Putamen (tissue), 1 donor: ENCODE measurements around the gene FLVCR1.

Source experiments
- DNase-seq: peaks from one replicate; pipeline ENCODE4 v3.0.0-alpha.2; 2016; ENCODE audit warnings: low spot score

FLVCR1 gene

DNA sequence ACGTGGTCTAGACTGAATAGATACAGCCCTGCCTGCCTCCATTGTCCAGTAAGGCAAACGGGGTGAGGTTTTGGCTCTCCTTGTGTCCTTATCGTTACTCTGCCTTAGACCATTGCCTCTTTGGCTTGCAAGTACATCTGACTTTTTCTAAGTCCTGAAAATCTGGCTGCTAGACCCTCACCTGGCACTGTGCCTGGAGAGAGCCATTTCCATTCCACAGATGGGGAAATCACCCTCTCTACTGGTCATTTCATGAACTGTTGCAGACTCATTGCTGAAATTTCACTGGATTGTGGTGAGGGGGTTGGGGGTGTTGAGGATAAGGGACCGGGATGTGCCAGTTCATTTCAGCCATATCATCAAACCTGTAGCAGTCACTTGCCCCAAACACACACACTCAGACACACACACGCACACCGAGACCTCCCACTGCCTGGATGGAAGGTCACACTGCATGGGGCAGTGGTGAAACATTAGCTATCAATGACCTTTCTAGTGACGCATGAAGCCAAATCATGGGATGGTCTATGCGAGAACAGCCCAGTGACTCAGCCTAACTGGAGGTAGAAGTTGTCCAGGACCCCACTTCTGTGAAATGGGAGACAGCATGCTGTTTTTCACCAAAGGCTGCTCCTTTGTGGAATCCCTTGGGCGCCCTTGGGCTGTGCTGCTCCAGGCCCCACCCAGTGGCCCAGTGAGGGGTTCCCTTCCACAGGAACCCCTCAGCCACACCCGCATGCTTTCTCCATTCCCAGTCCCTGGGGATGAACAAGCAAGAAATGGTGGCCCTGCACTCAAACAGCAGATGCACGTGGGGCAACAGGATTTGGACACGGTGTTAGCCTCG is 57.4 kb downstream of the FLVCR1 start:
- DNase-seq: no peak

DNA sequence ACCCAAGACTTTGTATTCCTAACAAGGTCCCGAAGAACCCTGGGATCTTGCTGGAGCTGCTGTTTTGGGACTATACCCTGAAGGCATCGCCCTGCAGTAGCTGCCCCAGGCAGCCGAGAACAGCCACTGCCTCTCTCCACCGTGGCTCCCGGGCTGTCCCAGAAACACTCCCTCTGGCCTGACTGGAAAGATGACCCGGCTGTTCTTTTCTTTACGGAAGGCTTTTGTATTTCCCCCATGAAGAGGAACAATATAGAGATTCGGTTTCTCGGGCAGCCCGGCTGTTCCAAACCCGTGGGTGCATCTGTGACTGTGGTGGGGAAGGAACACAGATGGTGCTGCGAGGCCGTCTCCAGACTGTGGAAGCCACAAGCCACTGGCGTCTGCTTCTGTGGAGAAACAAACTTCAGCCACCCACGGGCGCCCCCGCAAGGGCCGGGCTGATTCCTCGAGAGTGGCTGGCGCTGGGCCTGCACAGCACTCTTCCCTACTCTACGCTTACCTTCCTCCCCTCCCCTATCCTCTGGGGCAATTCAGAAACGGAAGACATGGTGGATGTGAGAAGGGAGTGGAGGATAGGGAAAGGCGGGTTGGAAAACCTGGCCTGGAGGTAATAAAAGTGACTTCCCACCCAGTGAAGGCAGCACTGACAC is 58.5 kb downstream of the FLVCR1 start:
- no peak for DNase-seq

DNA sequence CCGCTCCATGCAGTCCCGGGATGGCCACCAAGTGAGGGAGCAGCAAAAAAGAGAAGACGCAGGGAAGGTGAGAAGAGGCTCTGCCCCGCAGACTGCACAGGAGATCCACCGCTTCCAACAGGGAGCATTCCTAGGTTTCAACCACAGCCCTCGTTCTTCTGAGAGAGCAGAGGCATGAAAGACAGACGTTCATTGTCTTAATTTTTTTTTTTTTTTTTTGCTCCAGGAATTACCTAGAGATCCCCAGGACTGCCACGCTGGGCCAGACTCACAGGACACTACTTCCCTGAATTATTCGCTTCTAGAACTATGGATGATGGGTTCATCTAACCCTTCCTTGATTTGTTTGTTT is 59.0 kb downstream of the FLVCR1 start:
- DNase-seq: no peak

DNA sequence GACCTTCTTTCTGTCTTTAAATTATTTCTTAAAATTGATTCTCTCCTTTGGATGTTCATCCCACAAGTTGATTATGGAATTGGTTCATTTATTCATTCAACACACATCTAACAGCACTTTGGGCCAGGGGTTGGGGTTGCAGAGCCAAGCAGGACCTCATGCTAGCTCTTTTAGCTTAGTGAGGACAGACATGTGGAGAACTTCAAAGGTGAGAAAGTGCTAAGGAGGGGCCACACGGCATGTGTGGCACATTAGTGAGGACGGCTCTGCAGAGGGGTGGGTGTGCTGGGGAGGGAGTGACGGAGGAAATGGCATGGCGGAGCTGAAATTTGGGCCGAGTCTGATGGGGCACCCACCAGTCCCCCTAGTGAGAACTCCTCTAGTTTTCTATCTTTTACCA is 59.8 kb downstream of the FLVCR1 start:
- no peak for DNase-seq

DNA sequence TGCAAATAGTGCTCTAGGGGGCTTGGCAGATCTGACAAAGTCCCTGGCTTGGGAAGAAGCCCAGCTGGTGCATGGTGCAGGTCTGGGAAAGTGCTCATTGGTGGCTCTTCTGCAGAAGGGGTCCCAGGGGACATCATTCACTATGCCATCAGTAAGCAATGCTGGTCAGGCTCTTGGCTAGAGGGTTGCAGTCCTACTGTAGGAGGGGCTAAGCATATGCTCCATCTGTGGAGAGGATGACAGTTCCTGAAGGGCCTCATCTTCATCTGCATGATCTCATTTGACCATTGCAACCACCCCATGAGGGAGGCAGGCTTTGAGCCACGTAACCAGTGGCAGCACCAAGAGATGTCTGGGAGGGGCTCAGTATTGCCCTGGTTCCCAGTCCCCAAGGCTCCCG is 60.7 kb downstream of the FLVCR1 start:
- DNase-seq: no peak

DNA sequence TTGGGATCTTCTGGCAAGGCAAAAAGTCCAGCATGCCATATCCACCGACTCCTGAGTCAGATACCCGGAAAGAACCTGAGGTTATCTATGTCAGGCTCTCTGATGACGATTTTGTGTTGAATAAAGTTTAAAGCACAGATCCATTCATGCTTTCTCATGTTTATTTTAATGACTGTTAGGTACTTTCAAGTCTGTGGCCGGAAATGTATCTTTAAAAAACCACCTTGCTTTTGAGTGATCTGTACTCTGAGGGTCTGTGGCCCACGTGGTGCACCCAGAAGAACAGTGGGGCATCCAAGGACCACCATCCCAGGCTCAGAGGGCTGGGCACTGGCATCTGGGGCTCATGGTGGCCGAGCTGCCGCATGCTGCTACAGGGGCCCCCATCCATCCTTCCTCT is 62.2 kb downstream of the FLVCR1 start:
- DNase-seq: no peak

DNA sequence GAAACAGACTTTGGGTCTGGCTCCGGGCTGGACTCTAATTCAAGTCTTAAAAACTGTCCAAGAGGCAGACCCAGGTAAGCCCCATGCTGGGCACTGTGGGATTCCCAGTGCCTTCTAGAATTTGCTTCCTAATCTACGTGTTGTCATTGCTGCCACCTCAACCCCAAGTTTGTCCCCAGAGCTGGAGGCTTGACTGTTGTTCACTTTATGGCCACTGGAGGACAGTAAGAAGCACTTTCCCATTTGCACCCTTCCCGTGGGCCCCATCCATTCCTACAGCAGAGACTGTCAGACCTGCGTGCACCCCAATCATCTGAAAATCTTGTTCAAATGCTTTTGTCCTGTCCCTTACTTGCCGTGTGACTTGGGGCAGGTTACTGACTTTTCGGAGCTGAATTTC is 62.8 kb downstream of the FLVCR1 start:
- DNase-seq: no peak

DNA sequence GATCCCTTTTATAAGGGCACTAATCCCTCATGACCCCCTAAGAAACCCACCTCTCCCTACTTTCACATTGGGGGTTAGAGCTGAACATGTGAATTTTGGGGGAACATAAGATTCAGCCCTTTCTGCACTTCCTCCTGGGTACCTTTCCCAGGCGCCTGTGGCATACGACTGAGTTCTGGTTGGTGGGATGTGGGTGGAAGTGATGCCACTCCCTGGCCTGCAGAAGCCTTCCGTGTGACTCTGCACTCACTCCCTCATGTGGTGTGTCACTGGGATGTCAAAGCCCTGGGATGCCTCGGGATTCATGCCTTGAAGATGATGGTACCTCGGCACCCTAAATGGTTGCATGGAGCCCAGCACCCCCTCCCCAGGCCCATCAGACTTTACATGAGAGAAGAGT is 63.9 kb downstream of the FLVCR1 start:
- DNase-seq: no peak

DNA sequence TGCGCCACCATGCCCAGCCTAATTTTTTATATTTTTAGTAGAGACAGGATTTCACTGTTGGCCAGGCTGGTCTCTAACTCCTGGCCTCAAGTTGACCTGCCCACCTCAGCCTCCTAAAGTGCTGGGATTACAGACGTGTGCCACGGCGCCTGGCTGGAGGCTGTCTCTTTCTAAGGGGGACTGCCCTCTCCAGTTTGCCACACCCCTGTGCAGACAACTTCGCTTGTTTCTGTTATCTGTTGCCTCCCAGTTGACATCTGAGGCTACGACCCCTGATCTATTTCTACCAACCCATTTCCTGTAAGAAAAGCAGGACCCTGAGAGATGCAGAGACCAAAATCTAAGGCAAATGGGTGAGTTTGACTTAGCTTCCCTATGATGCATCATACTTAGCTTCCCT is 68.3 kb downstream of the FLVCR1 start:
- DNase-seq: no peak

DNA sequence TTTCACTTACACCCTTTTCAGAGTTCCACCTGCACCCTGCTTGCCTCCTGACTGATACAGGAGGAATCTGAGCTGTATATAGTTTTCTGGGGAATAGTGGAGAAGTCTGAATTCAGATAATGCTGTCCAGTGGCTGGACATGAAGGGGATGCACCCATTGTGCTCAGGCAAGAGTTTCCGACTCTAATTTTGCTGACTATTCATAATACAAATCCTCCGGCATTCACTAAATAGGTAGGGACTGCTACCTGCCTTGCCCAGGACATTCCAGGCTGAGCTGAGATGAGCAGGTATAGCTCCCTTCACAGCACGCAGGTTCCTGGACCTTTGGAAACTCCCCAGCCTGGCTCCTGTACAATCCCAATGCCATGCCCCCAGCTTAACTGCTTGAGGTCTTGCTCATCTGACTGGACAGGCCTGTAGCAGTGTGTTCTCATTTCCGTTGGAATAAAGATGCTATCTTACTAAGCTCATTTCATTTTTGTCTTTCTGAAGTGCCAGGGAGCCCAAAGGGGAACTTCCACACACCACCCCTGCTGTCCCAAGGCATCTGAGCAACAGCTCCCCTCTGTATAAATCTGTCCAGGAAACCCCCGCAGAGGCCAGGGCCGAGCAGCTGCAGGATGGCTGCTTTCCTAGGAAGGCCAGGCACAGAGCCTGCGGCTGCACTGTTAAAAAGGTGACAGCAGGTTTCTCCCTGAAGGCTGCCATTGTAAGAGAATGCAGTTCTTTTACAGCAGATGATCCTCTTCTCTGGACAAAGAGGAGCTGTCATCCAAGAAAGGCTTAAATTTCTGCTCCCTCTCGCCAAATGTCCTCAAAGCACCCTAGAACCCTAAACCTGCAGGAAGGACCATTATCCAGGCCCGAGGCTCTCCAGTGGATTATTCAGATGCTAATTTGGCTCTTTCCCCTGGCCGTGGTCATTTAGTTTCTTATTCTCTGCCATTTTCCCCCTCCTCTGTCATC is 70.5 kb downstream of the FLVCR1 start:
- DNase-seq: no peak

DNA sequence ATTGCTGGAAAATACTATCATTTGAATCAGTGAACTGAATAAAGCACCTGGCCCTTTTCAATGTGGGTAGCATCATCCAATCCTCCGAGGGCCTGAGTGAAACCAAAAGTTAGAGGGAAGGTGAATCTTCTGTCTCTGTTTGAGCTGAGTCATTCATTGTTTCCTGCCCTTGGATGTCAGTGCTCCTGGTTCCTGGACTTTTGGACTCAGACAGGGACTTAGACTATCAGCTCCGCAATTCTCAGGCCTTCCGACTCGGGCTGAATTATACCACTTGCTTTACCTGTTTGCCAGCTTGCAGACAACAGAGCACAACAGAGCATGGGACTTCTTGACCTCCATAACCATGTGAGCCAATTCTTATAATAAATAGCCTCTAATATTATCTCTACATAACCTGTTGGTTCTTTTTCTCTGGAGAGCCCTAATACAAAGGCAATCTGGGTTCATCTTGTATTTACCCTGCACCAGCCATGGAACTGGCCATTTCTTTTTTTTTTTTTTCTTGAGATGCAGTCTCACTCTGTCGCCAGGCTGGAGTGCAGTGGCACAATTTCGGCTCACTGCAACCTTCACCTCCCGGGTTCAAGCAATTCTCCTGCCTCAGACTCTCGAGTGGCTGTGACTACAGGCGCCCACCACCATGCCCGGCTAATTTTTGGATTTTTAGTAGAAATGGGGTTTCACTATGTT is 73.1 kb downstream of the FLVCR1 start:
- DNase-seq: no peak

DNA sequence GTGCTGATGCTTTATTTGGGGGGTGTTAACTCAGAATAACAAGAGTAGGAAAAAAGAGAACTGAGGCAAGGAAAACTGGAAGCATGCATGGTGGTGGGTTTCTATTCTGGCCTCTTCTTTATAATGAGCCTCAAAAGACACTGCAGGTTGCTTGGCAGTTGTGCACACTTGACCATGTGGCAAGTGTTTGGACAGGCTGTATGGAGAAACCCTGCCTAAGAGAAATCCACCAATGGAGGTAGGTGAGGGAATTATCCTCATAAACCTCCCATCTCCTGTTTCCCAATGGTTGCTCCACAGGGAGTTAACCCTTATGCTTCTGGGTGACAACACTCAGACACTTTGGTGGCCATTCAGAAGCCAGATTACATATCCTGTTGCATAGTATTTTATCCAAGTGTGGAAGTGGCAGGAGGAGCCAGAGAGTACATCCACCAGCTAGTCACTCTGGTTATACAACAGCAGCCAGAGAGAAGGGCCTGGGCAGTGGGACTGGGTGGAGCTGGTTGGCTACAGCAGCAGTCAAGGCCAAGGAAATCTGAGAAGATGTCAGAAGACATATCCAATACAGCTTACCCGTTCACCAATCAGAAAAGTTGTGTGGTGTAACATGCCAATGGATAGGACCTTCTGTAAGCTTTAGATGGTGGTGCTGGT is 75.9 kb downstream of the FLVCR1 start:
- no peak for DNase-seq

DNA sequence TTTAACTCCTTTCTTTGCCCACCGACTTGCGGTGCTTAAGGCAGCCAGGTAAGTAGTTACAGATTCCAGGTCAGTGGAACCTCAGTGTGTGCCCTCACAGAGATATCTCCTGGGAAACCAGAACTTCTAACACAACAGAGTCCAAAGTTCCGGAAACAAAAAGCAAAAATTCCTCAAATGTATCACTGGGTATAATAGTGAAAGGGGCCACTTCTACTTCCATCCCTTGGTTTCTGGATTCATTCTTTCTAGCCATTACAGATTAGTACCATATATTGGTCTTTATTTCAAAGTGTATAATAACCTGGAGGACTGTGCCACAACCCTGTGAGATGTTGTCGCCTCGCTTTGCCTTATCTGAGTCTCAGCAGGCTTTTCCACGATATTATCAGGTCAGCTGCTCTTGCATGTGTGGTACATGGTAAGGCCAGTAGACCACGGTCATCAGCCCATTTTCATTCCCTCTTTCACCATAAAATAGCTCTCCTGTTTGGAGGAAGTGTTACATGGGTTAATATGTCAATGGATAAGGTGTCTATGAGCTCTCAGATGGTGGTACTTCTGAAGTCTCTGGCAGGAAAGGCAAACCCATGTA is 77.4 kb downstream of the FLVCR1 start:
- no peak for DNase-seq

DNA sequence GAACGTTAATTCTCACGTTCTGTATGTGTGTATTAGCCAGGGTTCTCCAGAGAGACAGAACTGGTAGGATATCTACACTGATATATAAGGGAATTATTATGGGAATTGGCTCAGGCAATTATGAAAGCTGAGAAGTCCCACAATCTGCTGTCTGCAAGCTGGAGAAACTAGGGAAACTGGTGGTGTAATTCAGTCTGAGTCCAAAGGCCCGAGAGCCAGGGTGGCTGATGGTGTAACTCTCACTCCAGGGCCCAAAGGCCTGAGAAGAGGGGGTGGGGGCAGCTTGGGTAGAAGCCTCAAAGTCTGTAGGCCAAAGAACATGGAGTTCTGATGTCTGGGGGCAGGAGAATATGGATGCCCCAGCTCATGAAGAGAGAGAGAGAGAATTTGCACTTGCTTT is 79.0 kb downstream of the FLVCR1 start:
- DNase-seq: no peak

DNA sequence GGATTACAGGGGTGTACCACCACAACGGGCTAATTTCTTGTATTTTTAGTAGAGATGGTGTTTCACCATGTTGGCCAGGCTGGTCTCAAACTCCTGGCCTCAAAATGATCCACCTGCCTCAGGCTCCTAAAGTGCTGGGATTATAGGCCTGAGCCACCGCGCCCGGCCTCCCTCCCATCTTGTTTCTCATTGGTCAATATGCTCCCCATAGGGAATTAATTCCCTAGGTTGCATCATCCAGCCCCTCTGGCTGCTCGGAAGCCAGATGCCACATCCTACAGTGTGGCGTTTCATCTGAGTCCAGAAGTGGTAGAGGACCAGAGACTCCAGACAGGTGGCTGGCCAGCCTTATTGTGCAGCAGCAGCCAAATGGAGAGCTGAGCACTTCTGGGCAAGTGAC is 80.8 kb downstream of the FLVCR1 start:
- no peak for DNase-seq

DNA sequence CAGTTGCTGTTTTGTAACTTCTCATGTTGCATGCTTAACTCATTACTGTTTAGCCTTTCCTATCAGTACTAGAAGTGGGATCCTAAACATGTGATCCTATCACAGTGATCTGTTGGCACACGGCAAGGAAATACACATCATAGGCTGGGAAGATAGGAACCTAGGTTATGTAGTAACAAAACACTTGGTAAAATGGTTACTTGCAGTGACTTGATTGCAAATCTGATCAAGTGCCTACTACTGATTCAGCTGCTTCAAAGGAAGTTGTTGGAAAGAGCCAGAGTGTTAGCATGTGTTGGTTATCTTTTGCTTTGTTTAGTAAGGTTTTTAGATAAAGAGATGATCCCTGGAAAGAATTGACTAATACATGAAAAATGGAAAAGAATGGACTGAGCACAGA is 83.4 kb downstream of the FLVCR1 start:
- no peak for DNase-seq

DNA sequence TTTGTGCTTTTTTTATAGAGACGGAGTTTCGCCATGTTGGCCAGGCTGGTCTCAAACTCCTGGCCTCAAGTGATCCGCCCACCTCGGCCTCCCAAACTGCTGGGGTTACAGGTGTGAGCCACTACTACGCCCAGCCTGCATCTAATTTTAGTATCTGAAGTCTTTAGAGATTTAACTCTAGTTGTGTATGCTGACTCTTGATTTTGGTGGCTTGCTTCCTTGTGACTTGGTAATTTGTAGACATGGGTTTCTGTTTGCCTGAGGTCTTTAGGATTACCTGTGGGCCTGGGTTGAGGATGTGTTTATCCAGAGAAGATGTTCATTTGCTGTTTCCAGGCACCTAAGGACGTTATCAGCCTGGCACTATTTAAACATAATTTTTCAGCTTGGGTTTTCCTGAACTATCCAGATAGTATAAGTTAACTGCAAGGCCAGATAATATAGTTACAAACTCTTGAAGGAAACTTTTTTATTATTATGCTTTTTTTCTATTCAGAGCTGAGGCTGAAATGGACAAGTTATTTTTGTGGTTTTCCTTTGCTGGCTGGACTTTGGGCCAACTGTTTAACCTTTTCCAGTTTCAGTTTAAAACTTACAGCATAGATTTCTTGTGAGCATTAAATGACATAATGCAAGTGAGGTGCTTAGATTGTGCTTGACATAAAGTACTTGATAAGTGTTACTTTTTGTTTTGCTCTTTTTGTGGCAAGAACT is 84.8 kb downstream of the FLVCR1 start:
- no peak for DNase-seq

DNA sequence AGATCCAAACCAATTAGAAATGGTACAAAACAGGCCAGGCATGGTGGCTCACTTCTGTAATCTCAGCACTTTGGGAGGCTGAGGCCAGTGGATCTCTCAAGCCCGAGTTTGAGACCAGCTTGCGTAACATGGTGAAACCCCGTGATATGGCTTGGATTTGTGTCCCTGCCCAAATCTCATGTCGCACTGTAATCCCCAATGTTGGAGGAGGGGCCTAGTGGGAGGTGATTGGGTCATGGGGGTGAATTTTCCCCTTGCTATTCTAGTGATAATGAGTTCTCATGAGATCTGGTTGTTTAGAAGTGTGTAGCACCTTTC is 85.3 kb downstream of the FLVCR1 start:
- no peak for DNase-seq

DNA sequence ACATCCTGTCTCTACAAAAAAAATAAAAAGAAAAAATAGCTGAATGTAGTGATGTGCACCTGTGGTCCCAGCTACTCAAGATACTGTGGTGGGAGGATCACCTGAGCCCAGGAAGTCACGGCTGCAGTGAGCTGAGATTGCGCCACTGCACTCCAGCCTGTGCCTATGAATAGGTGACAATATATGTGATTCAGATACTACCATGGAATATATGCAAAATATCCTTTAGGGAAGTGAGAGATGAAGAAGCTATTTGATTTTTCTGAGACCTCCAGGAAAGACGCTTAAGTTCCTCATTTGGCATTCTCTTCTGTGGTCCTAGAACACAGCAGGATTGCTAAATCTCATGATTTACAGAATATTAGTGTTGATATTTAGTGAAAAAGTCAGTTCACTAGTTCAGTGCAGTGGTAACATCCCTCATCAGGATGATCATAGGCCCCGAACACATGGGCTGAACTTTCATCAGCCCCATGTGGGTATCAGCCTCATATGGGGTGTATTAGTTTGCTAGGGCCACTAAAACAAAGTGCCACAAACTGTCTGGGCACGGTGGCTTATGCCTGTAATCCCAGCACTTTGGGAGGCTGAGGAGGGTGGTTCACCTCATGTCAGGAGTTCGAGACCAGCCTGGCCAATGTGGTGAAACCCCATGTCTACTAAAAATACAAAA is 86.3 kb downstream of the FLVCR1 start:
- no peak for DNase-seq

DNA sequence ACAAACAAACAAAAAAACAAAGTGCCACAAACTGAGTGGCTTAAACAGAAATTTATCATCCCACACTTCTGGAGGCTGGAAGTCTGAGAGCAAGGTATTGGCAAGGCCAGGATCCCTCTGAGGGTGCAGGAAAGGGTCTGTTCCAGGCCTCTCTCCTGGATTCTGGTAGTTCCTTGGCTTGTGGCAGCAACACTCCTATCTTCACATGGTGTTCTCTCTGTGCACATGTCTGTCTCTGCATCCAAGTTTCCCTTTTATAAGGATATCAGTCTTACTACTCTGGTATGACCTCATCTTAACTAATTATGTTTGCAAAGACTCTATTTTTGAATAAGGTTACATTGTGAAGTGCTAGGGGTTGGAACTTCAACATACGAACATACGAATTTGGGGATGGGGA is 87.0 kb downstream of the FLVCR1 start:
- DNase-seq: no peak
